ENCODE results near the gene GPR142. TPM values are rescaled to one million over a fixed set of nuclear protein-coding genes. Genes with fewer than 3 reads are reported as not detected.

Gene GPR142
- total and polyA plus RNA-seq, 2 of the 13 experiments (the other 11 are each of a cell fraction or from before 2014, with no cell fraction given) = not detected

- peaks cover 4 to 24% of the 10 kb centered on the region in 2 experiments; a peak in 3 of 5 replicates for H3K27me3 ChIP-seq (ENCODE audit: control insufficient read depth in 1 of 2, insufficient read depth in 2 of 2, low read length in 2 of 2)
- DNase-seq (ENCODE audit: low spot score) (no peak), ATAC-seq (peak; percentile 41; the same call in 2 of the 3 replicates), FAIRE-seq (peak; percentile 71)
- 4% methylated on average over 5 of the region's 5 CpGs for WGBS (ENCODE audit: low lambda C conversion rate)
- no peaks in the 10 kb centered on the region for H3K79me2 ChIP-seq (ENCODE audit: insufficient read depth, low read length)
- H3K9ac ChIP-seq (ENCODE audit: insufficient read depth, low read depth, low read length) = no peak overlapping the region
- in situ Hi-C loops (cut with HindIII; ENCODE audit: extremely low pct_ligation_motif_present, low pct_unique_long_range_greater_than_20kb) (no loop called here), intact Hi-C loops (cut with micrococcal nuclease; ENCODE audit: unreplicated experiment) (no loop called here)
- no peaks in the 10 kb centered on the region for H3K36me3 ChIP-seq (replicated peaks in 1 of 2; ENCODE audit: control insufficient read depth in 1 of 2, insufficient read depth in 2 of 2, low read length in 2 of 2)
- H2AFZ ChIP-seq (ENCODE audit: low read length) = no peak overlapping the region
- ChIA-PET CTCF (ENCODE audit: low intra/inter-chr PET ratio, low total read pairs) (no interaction called here), POLR2A (interaction anchor here (1.0 kb wide), 1 partner anchor 38 kb away, joined by 4 read pairs; no protein-coding TSS in a partner anchor)
- no peak overlapping the region for H3K4me2 ChIP-seq (ENCODE audit: low read depth, low read length)
- no peak for TF ChIP-seq HOXA5 (CRISPR knock-in tag; IDR thresholded peaks at IDR 0.05)
- TF ChIP-seq NFYB (CRISPR knock-in tag; IDR thresholded peaks at IDR 0.05) = peak; percentile 72
- TF ChIP-seq ZNF333 (CRISPR knock-in tag; IDR thresholded peaks at IDR 0.05; ENCODE audit: borderline replicate concordance) = 0 out of 2 replicates have a peak, but pooled peaks have one; percentile 34
- TF ChIP-seq HCFC1 (IDR thresholded peaks at IDR 0.05; ENCODE audit: low read depth, low read length) = peak; percentile 61; the same call in 1 of the 2 replicates
- TF ChIP-seq, protein P1, sequence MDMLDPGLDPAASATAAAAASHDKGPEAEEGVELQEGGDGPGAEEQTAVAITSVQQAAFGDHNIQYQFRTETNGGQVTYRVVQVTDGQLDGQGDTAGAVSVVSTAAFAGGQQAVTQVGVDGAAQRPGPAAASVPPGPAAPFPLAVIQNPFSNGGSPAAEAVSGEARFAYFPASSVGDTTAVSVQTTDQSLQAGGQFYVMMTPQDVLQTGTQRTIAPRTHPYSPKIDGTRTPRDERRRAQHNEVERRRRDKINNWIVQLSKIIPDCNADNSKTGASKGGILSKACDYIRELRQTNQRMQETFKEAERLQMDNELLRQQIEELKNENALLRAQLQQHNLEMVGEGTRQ (IDR thresholded peaks at IDR 0.05; ENCODE audit: low read depth, low read length) = peak; percentile 59; the same call in 1 of the 2 replicates
- TF ChIP-seq, protein P1 (CRISPR knock-in tag; IDR thresholded peaks at IDR 0.05; ENCODE audit: borderline replicate concordance) = peak; percentile 88; the same call in 1 of the 2 replicates
- peak; percentile 97 for TF ChIP-seq THAP11 (CRISPR knock-in tag; IDR thresholded peaks at IDR 0.05)
- TF ChIP-seq NFYC (CRISPR knock-in tag; IDR thresholded peaks at IDR 0.05) = peak; percentile 80
- TF ChIP-seq ZNF891 (CRISPR knock-in tag; IDR thresholded peaks at IDR 0.05) = no peak
- TF ChIP-seq SUZ12 (IDR thresholded peaks at IDR 0.05; ENCODE audit: low read depth, low read length) = peak; percentile 36; the same call in 1 of the 2 replicates
- no peak for TF ChIP-seq SP4 (CRISPR knock-in tag; IDR thresholded peaks at IDR 0.05)
- TF ChIP-seq HES4 (CRISPR knock-in tag; IDR thresholded peaks at IDR 0.05; ENCODE audit: borderline replicate concordance) = no peak
- TF ChIP-seq, protein P2, sequence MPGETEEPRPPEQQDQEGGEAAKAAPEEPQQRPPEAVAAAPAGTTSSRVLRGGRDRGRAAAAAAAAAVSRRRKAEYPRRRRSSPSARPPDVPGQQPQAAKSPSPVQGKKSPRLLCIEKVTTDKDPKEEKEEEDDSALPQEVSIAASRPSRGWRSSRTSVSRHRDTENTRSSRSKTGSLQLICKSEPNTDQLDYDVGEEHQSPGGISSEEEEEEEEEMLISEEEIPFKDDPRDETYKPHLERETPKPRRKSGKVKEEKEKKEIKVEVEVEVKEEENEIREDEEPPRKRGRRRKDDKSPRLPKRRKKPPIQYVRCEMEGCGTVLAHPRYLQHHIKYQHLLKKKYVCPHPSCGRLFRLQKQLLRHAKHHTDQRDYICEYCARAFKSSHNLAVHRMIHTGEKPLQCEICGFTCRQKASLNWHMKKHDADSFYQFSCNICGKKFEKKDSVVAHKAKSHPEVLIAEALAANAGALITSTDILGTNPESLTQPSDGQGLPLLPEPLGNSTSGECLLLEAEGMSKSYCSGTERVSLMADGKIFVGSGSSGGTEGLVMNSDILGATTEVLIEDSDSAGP (CRISPR knock-in tag; IDR thresholded peaks at IDR 0.05; ENCODE audit: borderline replicate concordance) = no peak
- TF ChIP-seq ZNF143 (CRISPR knock-in tag; IDR thresholded peaks at IDR 0.05) = peak; percentile 91
- H4K20me1 ChIP-seq (ENCODE audit: insufficient read depth, low read length) = no peaks in the 10 kb centered on the region
- H3K4me1 ChIP-seq (ENCODE audit: insufficient read depth, low read length) = peaks cover 16% of the 10 kb centered on the region
- no peak overlapping the region for H3K27ac ChIP-seq (ENCODE audit: extremely low read length, insufficient read depth, low read length)
- H3K9me3 ChIP-seq (ENCODE audit: low read length) = no peaks in the 10 kb centered on the region
- no TSS peak for BruUV-seq (replicated peaks)
- H3K4me3 ChIP-seq (replicated peaks in 1 of 3; ENCODE audit: insufficient read depth in 1 of 3, low read depth in 2 of 3, low read length in 3 of 3) = no peak overlapping the region
Observed at GRCh38 chr17:74392848-74393247, 25.5 kb downstream of the GPR142 start.

Data from HepG2 (cell line).